Brain microvascular endothelial cell (primary cell): ENCODE measurements around the gene PIEZO2.

Experiments used
- DNase-seq: peaks from one replicate; pipeline ENCODE4 v3.0.0-alpha.2; 2020
- H3K27ac ChIP-seq: fragments of 250-450 bp; sonication (Bioruptor Pico); 2 replicates; pipeline ENCODE4 v1.5.1; 2020; ENCODE audit warnings: mild to moderate bottlenecking, moderate library complexity
- H3K27me3 ChIP-seq: fragments of 250-450 bp; sonication (Bioruptor Pico); replicated peaks from 2 replicates; pipeline ENCODE4 v1.5.1; 2020; ENCODE audit warnings: mild to moderate bottlenecking
- H3K36me3 ChIP-seq: fragments of 250-450 bp; sonication (Bioruptor Pico); replicated peaks from 2 replicates; pipeline ENCODE4 v1.5.1; 2020; ENCODE audit warnings: mild to moderate bottlenecking
- H3K4me3 ChIP-seq: 2 replicates; pipeline ENCODE4 v1.5.1; 2011; ENCODE audit warnings: low read depth, mild to moderate bottlenecking, control low read depth, low read length, moderate library complexity
- in situ Hi-C: cut with HindIII; loops from 2 replicates; pipeline ENCODE4 v1.10.0; 2017; ENCODE audit warnings: low sequenced_read_pairs, low pct_ligation_motif_present
- TF ChIP-seq, protein P1 (sequence below): IDR thresholded peaks from 2 replicates; pipeline ENCODE4 v1.5.1; 2011; ENCODE audit warnings: low read depth, mild to moderate bottlenecking, moderate library complexity, low read length, control low read depth, inconsistent platforms; ENCODE audit errors: missing control alignments

The PIEZO2 gene

DNA sequence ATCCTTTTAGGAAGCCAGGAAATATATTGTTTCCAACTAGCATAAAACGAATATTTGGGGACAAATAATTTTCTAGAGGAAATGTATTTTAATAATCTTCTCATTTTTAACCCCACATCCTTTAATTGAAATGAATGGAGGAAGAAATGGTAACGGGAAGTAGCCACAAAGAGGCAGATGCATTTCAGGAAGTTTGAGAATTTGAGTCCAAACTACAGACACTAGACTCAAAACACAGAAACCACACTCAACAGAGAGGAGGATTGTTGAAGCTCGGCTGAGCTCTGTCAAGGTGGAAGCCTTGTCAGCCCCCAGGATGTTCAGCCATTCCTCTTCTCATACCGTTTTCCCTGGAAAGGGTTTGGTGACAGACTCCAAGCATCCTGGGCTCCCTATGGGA is 335.0 kb downstream of the PIEZO2 start:
- H3K27ac ChIP-seq, result no peak overlapping the region
- H3K36me3 ChIP-seq, result no peaks in the 10 kb centered on the region
- H3K27me3 ChIP-seq, result no peaks in the 10 kb centered on the region
- TF ChIP-seq, protein P1, sequence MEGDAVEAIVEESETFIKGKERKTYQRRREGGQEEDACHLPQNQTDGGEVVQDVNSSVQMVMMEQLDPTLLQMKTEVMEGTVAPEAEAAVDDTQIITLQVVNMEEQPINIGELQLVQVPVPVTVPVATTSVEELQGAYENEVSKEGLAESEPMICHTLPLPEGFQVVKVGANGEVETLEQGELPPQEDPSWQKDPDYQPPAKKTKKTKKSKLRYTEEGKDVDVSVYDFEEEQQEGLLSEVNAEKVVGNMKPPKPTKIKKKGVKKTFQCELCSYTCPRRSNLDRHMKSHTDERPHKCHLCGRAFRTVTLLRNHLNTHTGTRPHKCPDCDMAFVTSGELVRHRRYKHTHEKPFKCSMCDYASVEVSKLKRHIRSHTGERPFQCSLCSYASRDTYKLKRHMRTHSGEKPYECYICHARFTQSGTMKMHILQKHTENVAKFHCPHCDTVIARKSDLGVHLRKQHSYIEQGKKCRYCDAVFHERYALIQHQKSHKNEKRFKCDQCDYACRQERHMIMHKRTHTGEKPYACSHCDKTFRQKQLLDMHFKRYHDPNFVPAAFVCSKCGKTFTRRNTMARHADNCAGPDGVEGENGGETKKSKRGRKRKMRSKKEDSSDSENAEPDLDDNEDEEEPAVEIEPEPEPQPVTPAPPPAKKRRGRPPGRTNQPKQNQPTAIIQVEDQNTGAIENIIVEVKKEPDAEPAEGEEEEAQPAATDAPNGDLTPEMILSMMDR, result no peak
- DNase-seq, result no peak
- no peak overlapping the region for H3K4me3 ChIP-seq
- in situ Hi-C loops, result no loop called here

DNA sequence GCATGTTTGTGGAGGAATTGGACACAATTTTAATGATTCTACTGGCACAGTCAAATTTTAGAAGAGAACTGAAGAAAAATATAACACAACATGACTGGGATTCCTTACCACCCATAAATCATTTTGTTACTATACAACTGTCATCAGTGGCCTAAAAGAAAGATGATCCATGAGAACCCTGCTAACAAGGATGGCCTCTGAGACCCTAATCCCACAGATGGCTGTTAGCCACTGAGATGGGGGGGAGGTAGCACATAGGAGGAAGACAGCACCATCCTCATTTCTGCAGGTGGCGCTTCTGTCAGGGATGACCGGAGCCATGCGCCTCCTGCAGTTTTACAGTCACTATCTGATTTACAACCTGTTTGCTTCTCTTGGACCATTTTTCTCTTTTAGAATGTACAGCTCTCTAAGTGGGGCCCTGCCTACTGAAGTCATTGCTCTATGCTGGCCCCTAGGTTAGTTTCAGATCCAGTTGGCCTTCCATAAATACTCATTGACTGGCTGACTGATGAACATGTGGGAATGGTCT is 343.7 kb downstream of the PIEZO2 start:
- Histone ChIP-seq H3K4me3 (no peak overlapping the region), H3K36me3 (no peaks in the 10 kb centered on the region), H3K27ac (no peak overlapping the region), H3K27me3 (no peaks in the 10 kb centered on the region)
- TF ChIP-seq, protein P1, result no peak
- no peak for DNase-seq
- in situ Hi-C loops, result no loop called here

DNA sequence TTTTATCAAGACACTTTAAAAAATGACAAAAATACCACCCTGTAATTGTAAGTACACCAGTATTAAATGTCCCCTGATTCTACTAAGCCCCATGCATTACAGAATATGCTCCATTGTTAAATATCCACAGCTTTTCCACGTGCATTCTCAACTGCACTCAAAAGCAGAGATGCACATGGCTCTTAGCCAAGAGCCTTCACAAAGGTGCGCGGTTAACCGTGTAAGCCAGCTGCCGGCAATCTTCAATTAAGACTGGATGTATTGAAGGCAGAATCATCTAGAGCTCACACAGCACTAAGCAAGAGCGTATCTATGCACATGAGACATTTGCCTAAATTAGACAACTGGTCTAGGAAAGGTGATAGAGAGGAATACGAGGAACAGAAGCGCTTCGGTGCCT is 345.2 kb downstream of the PIEZO2 start:
- H3K27ac ChIP-seq, result no peak overlapping the region
- no peaks in the 10 kb centered on the region for H3K36me3 ChIP-seq
- TF ChIP-seq, protein P1, result no peak
- no peak for DNase-seq
- H3K27me3 ChIP-seq, result no peaks in the 10 kb centered on the region
- H3K4me3 ChIP-seq, result no peak overlapping the region
- in situ Hi-C loops, result no loop called here

DNA sequence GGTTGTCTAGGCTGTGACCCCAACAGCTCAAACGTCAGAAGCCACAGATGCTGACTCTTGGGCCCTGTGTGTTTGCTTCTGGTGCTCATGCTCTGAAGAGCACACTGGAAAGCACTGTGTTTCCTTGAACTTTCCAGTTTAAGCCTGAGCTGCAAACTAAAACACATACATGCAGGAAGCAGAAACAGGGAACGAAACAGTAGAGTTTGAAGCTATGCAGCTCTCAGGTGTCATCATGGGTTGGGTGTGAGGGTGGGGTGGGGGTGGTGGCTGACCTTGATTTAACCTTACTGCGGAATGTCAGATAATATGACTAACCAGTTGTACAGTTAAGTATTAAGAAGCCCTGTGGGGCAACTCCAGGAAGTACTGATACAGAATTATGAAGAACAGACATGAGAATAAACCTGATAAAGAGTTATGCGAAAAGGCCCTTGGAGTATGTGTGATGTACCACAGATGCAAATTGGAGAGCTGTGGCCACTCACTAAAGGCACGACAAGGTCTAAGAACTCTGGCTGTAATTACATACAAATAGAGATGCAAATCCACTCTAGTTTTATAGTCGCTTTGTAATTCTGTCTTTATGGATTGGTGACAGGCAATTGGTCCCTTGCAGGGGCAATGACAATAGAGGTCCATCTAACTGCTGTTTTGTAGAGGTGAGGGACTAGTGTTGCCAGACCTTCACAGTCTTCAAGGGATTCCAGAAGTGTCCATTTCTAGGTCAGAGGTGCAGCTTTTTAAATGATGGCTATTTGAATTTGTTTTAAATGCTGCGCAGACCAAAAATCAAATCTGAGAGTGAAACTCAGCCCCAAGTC is 350.4 kb downstream of the PIEZO2 start:
- no peaks in the 10 kb centered on the region for H3K27me3 ChIP-seq
- peak; percentile 71 for DNase-seq
- H3K27ac ChIP-seq, result peak overlapping the region; percentile 49
- in situ Hi-C loops, result no loop called here
- no peaks in the 10 kb centered on the region for H3K36me3 ChIP-seq
- TF ChIP-seq, protein P1, result no peak
- H3K4me3 ChIP-seq, result no peak overlapping the region

DNA sequence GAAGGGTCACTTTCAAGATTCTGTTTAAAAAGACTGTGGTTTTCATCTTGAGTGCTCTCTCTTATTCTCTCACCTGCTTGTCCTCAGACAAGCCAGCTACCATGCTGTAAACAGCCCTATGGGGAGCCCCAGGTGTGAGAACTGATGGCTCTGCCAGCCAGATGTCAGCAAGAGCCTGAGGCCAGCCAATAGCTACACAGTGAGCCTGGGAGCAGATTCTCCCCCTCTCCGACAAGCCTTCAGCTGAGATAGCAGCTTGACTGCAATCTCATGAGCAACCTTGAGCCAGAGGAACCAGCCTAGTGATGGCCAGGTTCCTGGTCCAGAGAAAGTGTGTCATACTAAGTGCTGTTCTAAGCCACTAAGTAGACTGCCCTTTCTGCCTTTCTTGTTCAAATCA is 351.5 kb downstream of the PIEZO2 start:
- H3K36me3 ChIP-seq, result no peaks in the 10 kb centered on the region
- in situ Hi-C loops, result no loop called here
- DNase-seq, result no peak
- TF ChIP-seq, protein P1, result no peak
- H3K4me3 ChIP-seq, result no peak overlapping the region
- no peak overlapping the region for H3K27ac ChIP-seq
- H3K27me3 ChIP-seq, result no peaks in the 10 kb centered on the region
